H1 (cell line): ENCODE data around the gene PRR23E. TPM values are rescaled to one million over a fixed set of nuclear protein-coding genes. Genes with fewer than 3 reads are reported as not detected.
A peak's percentile ranks its signal among the peaks of the same experiment; 100 is the strongest.

Experiments used
- CTCF ChIA-PET: fragments of 300-600 bp; sonication (Branson Sonifier 250); formaldehyde crosslinking; loops from one replicate; lab custom pipeline; 2021; ENCODE audit not compliant: partially characterized antibody; lab: Charles Lee
- POLR2A ChIA-PET: fragments of 300-600 bp; sonication (Branson Sonifier 250); formaldehyde crosslinking; loops from one replicate; lab custom pipeline; 2021; ENCODE audit warnings: inconsistent platforms; ENCODE audit not compliant: partially characterized antibody; lab: Charles Lee
- DNase-seq, 2 experiments: peaks; one replicate each; pipeline versions ENCODE4 v3.0.0 to v3.0.0-alpha.2; 2010 to 2022; ENCODE audit warnings: low spot score in 2 of 2, low read depth in 1 of 2, mixed read lengths in 1 of 2
- FAIRE-seq: peaks from 2 replicates; lab custom pipeline; 2011; peaks lifted over from hg19 to GRCh38; lab: Jason Lieb, UNC
- H2AFZ ChIP-seq: 2 replicates; pipeline ENCODE4 v1.8.1; 2012; ENCODE audit warnings: low read length, inconsistent platforms
- H2AK5ac ChIP-seq: 2 replicates; pipeline ENCODE4 v1.6.1; 2013; ENCODE audit warnings: low read depth, low read length
- H2BK120ac ChIP-seq: replicated peaks from 2 replicates; pipeline ENCODE3; 2013; ENCODE audit warnings: low read depth, low read length, inconsistent platforms
- H2BK12ac ChIP-seq: 2 replicates; pipeline ENCODE4 v1.6.1; 2013; ENCODE audit warnings: low read depth, low read length
- H2BK15ac ChIP-seq: 2 replicates; pipeline ENCODE4 v1.6.1; 2013; ENCODE audit warnings: low read length
- H2BK20ac ChIP-seq: 2 replicates; pipeline ENCODE4 v1.6.1; 2013; ENCODE audit warnings: low read length
- H2BK5ac ChIP-seq: 2 replicates; pipeline ENCODE4 v1.6.1; 2013; ENCODE audit warnings: low read depth, low read length
- H3K14ac ChIP-seq: 2 replicates; pipeline ENCODE4 v1.6.1; 2013; ENCODE audit warnings: inconsistent platforms; ENCODE audit not compliant: insufficient read length
- H3K18ac ChIP-seq: 2 replicates; pipeline ENCODE4 v1.6.1; 2013; ENCODE audit warnings: low read length; ENCODE audit errors: extremely low read depth
- H3K23ac ChIP-seq: 2 replicates; pipeline ENCODE4 v1.6.1; 2013; ENCODE audit warnings: inconsistent platforms; ENCODE audit not compliant: insufficient read length
- H3K23me2 ChIP-seq: 2 replicates; pipeline ENCODE4 v1.6.1; 2013; ENCODE audit warnings: low read depth, low read length
- H3K27ac ChIP-seq: 2 replicates; pipeline ENCODE4 v1.6.1; 2011; ENCODE audit warnings: low read depth, low read length, inconsistent platforms
- H3K27me3 ChIP-seq, 4 experiments: replicated peaks in 1 of 4; 1 replicate in 1 of 4; 2 replicates in 3 of 4; pipeline versions ENCODE4 v1.6.1 to v1.8.1; 2011 to 2013; ENCODE audit warnings: low read length in 3 of 4, mild to moderate bottlenecking in 3 of 4, inconsistent platforms in 2 of 4, mixed read lengths in 2 of 4, moderate library complexity in 1 of 4; ENCODE audit not compliant: control insufficient read depth in 3 of 4, insufficient read depth in 3 of 4; ENCODE audit errors: extremely low read depth in 1 of 4
- H3K36me3 ChIP-seq, 4 experiments: 2 replicates each; pipeline versions ENCODE4 v1.6.1 to v1.8.1; 2011 to 2013; ENCODE audit warnings: mild to moderate bottlenecking in 4 of 4, low read length in 3 of 4, moderate library complexity in 2 of 4, control low read depth in 1 of 4, inconsistent platforms in 1 of 4; ENCODE audit not compliant: insufficient read depth in 4 of 4, control insufficient read depth in 2 of 4
- H3K4ac ChIP-seq: replicated peaks from 2 replicates; pipeline ENCODE3; 2013; ENCODE audit warnings: low read length, low read depth, mixed read lengths, inconsistent platforms; ENCODE audit not compliant: insufficient read length
- H3K4me1 ChIP-seq, 4 experiments: replicated peaks in 1 of 4; 1 replicate in 1 of 4; 2 replicates in 3 of 4; pipeline versions ENCODE4 v1.6.1 to v1.8.1; 2011 to 2013; ENCODE audit warnings: low read length in 3 of 4, inconsistent platforms in 2 of 4, mixed read lengths in 1 of 4; ENCODE audit not compliant: insufficient read depth in 4 of 4, control insufficient read depth in 3 of 4
- H3K4me2 ChIP-seq, 2 experiments: 2 replicates each; pipeline versions ENCODE4 v1.6.1 to v1.8.1; 2011 to 2013; ENCODE audit warnings: low read depth in 2 of 2, low read length in 2 of 2, control low read depth in 1 of 2, inconsistent platforms in 1 of 2, mild to moderate bottlenecking in 1 of 2; ENCODE audit not compliant: insufficient read depth in 1 of 2
- H3K4me3 ChIP-seq, 4 experiments: fragments of 200-600, 300-600 bp in 1 of 4; sonication (generic), shearing (Covaris generic), sonication (Bioruptor Twin) in 1 of 4; 2 replicates each; pipeline versions ENCODE4 v1.5.1 to v1.8.1; 2011 to 2016; ENCODE audit warnings: low read length in 4 of 4, low read depth in 3 of 4, control low read depth in 2 of 4, inconsistent platforms in 2 of 4, mild to moderate bottlenecking in 2 of 4, mixed read lengths in 1 of 4, moderate library complexity in 1 of 4; ENCODE audit not compliant: insufficient read depth in 2 of 4; ENCODE audit errors: extremely low read depth in 1 of 4
- H3K56ac ChIP-seq: replicated peaks from 2 replicates; pipeline ENCODE3; 2013; ENCODE audit warnings: low read depth, mild to moderate bottlenecking, mixed read lengths, low read length, inconsistent platforms; ENCODE audit not compliant: insufficient read length
- H3K79me1 ChIP-seq: 2 replicates; pipeline ENCODE4 v1.6.1; 2013; ENCODE audit warnings: low read depth, low read length, control low read depth
- H3K79me2 ChIP-seq, 2 experiments: 2 replicates each; pipeline versions ENCODE4 v1.6.1 to v1.8.1; 2012 to 2013; ENCODE audit warnings: low read length in 2 of 2, mild to moderate bottlenecking in 2 of 2, inconsistent platforms in 1 of 2; ENCODE audit not compliant: insufficient read depth in 2 of 2, control insufficient read depth in 1 of 2
- H3K9ac ChIP-seq, 4 experiments: replicated peaks in 1 of 4; 1 replicate in 1 of 4; 2 replicates in 3 of 4; pipeline versions ENCODE4 v1.6.1 to v1.8.1; 2011 to 2013; ENCODE audit warnings: low read depth in 3 of 4, low read length in 3 of 4, control low read depth in 2 of 4, mild to moderate bottlenecking in 2 of 4, moderate library complexity in 2 of 4, inconsistent platforms in 1 of 4; ENCODE audit errors: extremely low read depth in 1 of 4
- H3K9me3 ChIP-seq, 2 experiments: 2 replicates each; pipeline versions ENCODE4 v1.6.1 to v1.8.1; 2012 to 2013; ENCODE audit warnings: mild to moderate bottlenecking in 2 of 2, moderate library complexity in 2 of 2, control low read depth in 1 of 2, inconsistent platforms in 1 of 2, low read depth in 1 of 2, low read length in 1 of 2, mixed read lengths in 1 of 2; ENCODE audit not compliant: insufficient read depth in 2 of 2
- H4K20me1 ChIP-seq, 2 experiments: replicated peaks in 1 of 2; 2 replicates each; pipeline versions ENCODE3 to v1.8.1; 2011 to 2013; ENCODE audit warnings: inconsistent platforms in 2 of 2, low read length in 2 of 2, mild to moderate bottlenecking in 1 of 2; ENCODE audit not compliant: insufficient read depth in 2 of 2, control insufficient read depth in 1 of 2
- H4K5ac ChIP-seq: 2 replicates; pipeline ENCODE4 v1.6.1; 2013; ENCODE audit warnings: low read length, low read depth, mixed read lengths, inconsistent platforms; ENCODE audit not compliant: insufficient read length
- H4K8ac ChIP-seq: 2 replicates; pipeline ENCODE4 v1.8.0; 2013; ENCODE audit warnings: mild to moderate bottlenecking, moderate library complexity, low read length, inconsistent platforms; ENCODE audit not compliant: insufficient read depth; ENCODE audit errors: extremely low read depth
- H4K91ac ChIP-seq: replicated peaks from 2 replicates; pipeline ENCODE3; 2013; ENCODE audit warnings: low read length, mixed read lengths, inconsistent platforms; ENCODE audit not compliant: insufficient read length
- CEBPB ChIP-seq: IDR thresholded peaks from 2 replicates; pipeline ENCODE4 v1.6.1; 2012; ENCODE audit warnings: low read depth, low read length
- CHD1 ChIP-seq: IDR thresholded peaks from 2 replicates; pipeline ENCODE4 v1.6.1; 2012; ENCODE audit warnings: low read depth, low read length, improper control_type of control experiment
- EGR1 ChIP-seq: IDR thresholded peaks from 2 replicates; pipeline ENCODE4 v1.6.1; 2011; ENCODE audit warnings: low read depth, low read length, borderline replicate concordance
- EZH2 ChIP-seq: fragments of 200-600 bp; sonication (generic); IDR thresholded peaks from 2 replicates; pipeline ENCODE4 v1.7.1; 2012; ENCODE audit warnings: low read depth, mild to moderate bottlenecking, moderate library complexity, low read length, inconsistent platforms; ENCODE audit not compliant: severe bottlenecking
- FOSL1 ChIP-seq: IDR thresholded peaks from 2 replicates; pipeline ENCODE4 v1.6.1; 2011; ENCODE audit warnings: mild to moderate bottlenecking, low read depth, low read length, moderate library complexity; ENCODE audit not compliant: insufficient read depth
- GABPA ChIP-seq: IDR thresholded peaks from 2 replicates; pipeline ENCODE4 v1.6.1; 2011; ENCODE audit warnings: mild to moderate bottlenecking, low read length, moderate library complexity, borderline replicate concordance; ENCODE audit not compliant: insufficient read depth
- JUND ChIP-seq: IDR thresholded peaks from 2 replicates; pipeline ENCODE4 v1.6.1; 2011; ENCODE audit warnings: mild to moderate bottlenecking, improper control_type of control experiment, low read length
- KDM5A ChIP-seq: fragments of 200-600 bp; IDR thresholded peaks from 2 replicates; pipeline ENCODE4 v1.7.1; 2012; ENCODE audit warnings: mild to moderate bottlenecking, low read length, inconsistent platforms, mixed read lengths
- SIN3A ChIP-seq, 2 experiments: IDR thresholded peaks in 1 of 2; conservative IDR thresholded peaks in 1 of 2; 2 replicates each; pipeline ENCODE4 v1.6.1; 2011 to 2012; ENCODE audit warnings: low read length in 2 of 2, improper control_type of control experiment in 1 of 2, low read depth in 1 of 2, mild to moderate bottlenecking in 1 of 2
- SIRT6 ChIP-seq: IDR thresholded peaks from one replicate; pipeline ENCODE4 v1.7.1; 2012; ENCODE audit warnings: low read length, inconsistent platforms
- TAF1 ChIP-seq: IDR thresholded peaks from 2 replicates; pipeline ENCODE4 v1.6.1; 2011; ENCODE audit warnings: mild to moderate bottlenecking, low read depth, low read length
- TAF7 ChIP-seq: optimal IDR thresholded peaks from 2 replicates; pipeline ENCODE3; 2011; ENCODE audit warnings: low read depth, mild to moderate bottlenecking, inconsistent platforms, low read length, moderate library complexity, borderline replicate concordance
- TCF12 ChIP-seq: IDR thresholded peaks from 2 replicates; pipeline ENCODE4 v1.6.1; 2011; ENCODE audit warnings: low read depth, mild to moderate bottlenecking, low read length
- TEAD4 ChIP-seq: IDR thresholded peaks from 2 replicates; pipeline ENCODE4 v1.6.1; 2012; ENCODE audit warnings: low read depth, low read length, inconsistent platforms, mixed read lengths
- YY1 ChIP-seq: IDR thresholded peaks from 2 replicates; pipeline ENCODE4 v1.6.1; 2011; ENCODE audit warnings: low read depth, mild to moderate bottlenecking, low read length
- WGBS, 2 experiments: shearing (Covaris generic) in 1 of 2; methylation state at CpG; one replicate each; pipeline versions ENCODE4 v1.1.6 to v1.1.7; 2013 to 2015; ENCODE audit warnings: low lambda C conversion rate in 2 of 2, mixed read lengths in 2 of 2, inconsistent platforms in 1 of 2, low coverage in 1 of 2, missing lambda C conversion rate in 1 of 2; ENCODE audit not compliant: insufficient replicate concordance in 2 of 2, insufficient coverage in 1 of 2, insufficient read length in 1 of 2; ENCODE audit errors: extremely low coverage in 1 of 2, missing lambda C conversion rate in 1 of 2; 5-methylcytosine and 5-hydroxymethylcytosine counted together
- polyA plus RNA-seq, 7 experiments: library from polyadenylated mRNA; depleted of rRNA in 3 of 7; stranded (reverse) in 5 of 7; unstranded in 2 of 7; fragments of >200 nt in 5 of 7; fragments of 200-250 nt in 2 of 7; gene quantifications; 1 replicate in 5 of 7; 2 replicates in 1 of 7; 4 replicates in 1 of 7; pipeline versions ENCODE4 v1.2.1 to v1.2.3, GENCODE V29; 2011 to 2013; ENCODE audit warnings: missing spikeins in 2 of 7, mixed read lengths in 2 of 7
- total RNA-seq: library from RNA; stranded (reverse); fragmentation: NEBNext Ultra II Directional; extraction: Animal tissue kit (Norgen Biotek cat#: 25700); gene quantifications from 2 replicates; pipeline ENCODE4 v1.2.1, GENCODE V29; 2021

Gene PRR23E
- total and polyA plus RNA-seq, 2 of the 8 experiments (the other 6 are each of a cell fraction or from before 2014, with no cell fraction given): not detected

DNA sequence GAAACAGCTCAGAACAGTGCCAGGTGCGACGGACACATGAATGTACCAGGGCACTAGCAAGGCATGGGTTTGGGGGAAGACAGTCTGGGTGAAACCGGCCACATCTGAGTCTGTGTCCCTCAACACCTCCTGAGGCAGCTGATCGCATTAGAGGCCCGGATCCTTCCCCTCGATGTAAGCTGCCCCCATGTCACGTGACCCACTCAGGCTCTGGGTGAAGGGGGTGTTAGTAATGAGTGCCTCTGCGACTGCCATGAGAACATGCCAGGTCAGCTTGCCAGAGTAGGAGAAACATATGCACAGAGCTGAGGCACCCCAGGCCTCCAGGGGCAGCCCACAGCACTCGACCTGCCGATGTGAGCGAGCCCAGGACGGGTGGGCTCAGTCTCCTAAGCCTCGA is 29.7 kb downstream of the PRR23E start:
- FAIRE-seq (no peak), DNase-seq (no peak)
- Histone ChIP-seq H2BK12ac (no peak overlapping the region), H3K56ac (no peak overlapping the region), H3K4me2 (no peak overlapping the region), H3K9ac (no peak overlapping the region), H4K5ac (no peak overlapping the region), H2AK5ac (no peak overlapping the region), H3K23ac (no peak overlapping the region), H2BK120ac (no peak overlapping the region), H3K79me1 (no peaks in the 10 kb centered on the region), H3K23me2 (0 out of 2 replicates have a peak, but pooled peaks cover 1% of the 10 kb centered on the region), H3K27me3 (no peaks in the 10 kb centered on the region), H3K79me2 (no peaks in the 10 kb centered on the region), H4K91ac (peak overlapping the region; percentile 18), H2BK20ac (no peak overlapping the region), H3K14ac (no peak overlapping the region), H3K36me3 (no peaks in the 10 kb centered on the region), H3K4ac (no peak overlapping the region), H4K20me1 (no peaks in the 10 kb centered on the region), H3K4me1 (0 out of 7 replicates have a peak, but pooled peaks cover 0 to 2% (median 0%) of the 10 kb centered on the region in 4 experiments), H3K9me3 (peaks cover 0 to 7% of the 10 kb centered on the region in 2 experiments; a peak in 2 of 4 replicates), H3K4me3 (no peak overlapping the region), H2BK5ac (no peak overlapping the region), H3K18ac (no peak overlapping the region), H4K8ac (no peak overlapping the region), H2BK15ac (no peak overlapping the region), H3K27ac (no peak overlapping the region), H2AFZ (no peak overlapping the region)
- WGBS, 2 experiments: 82% methylated on average over 11 of the region's 13 CpGs; no CpG with 5 or more reads in 1 of the 2 experiments
- POLR2A ChIA-PET: interaction anchor here (0.8 kb wide), 1 partner anchor 16 kb away, joined by 3 read pairs; no protein-coding TSS in a partner anchor
- CTCF ChIA-PET: interaction anchor here (1.0 to 2.0 kb wide), 2 partner anchors 29 to 64 kb away, joined by 4 to 6 read pairs; partner anchors contain the start of gene PRR23E
- TF ChIP-seq KDM5A: no peak
- TF ChIP-seq TAF1: no peak
- no peak for TF ChIP-seq SIRT6
- no peak for TF ChIP-seq SIN3A (conservative IDR thresholded peaks at IDR 0.05 in 1 of 2, IDR thresholded peaks at IDR 0.05 in 1 of 2; ENCODE audit: low read depth in 1 of 2, low read length in 2 of 2)
- no peak for TF ChIP-seq TEAD4
- no peak for TF ChIP-seq TCF12
- TF ChIP-seq GABPA: no peak
- no peak for TF ChIP-seq EZH2
- TF ChIP-seq TAF7: no peak
- TF ChIP-seq YY1: no peak
- TF ChIP-seq CHD1: no peak
- TF ChIP-seq CEBPB: no peak
- no peak for TF ChIP-seq FOSL1
- TF ChIP-seq JUND: no peak
- TF ChIP-seq EGR1: no peak
